IgD-negative memory B cell (primary cell): ENCODE measurements around the gene ALG1. TPM values are rescaled to one million over a fixed set of nuclear protein-coding genes. Genes with fewer than 3 reads are reported as not detected.
"Not testable (repeated sequence)": the region's sequence is repeated elsewhere in the genome, so short reads cannot be mapped to it uniquely, and the experiment has no call there.

ENCODE experiments used
- H3K27ac Mint-ChIP-seq, 3 donors: one replicate each; pipeline ENCODE4 v1.8.0; 2020 to 2022; ENCODE audit warnings: mild to moderate bottlenecking in 3 of 3, mixed read lengths in 3 of 3, moderate library complexity in 1 of 3
- H3K27me3 Mint-ChIP-seq: one replicate; pipeline ENCODE4 v1.8.0; 2021; ENCODE audit warnings: mixed read lengths
- H3K36me3 Mint-ChIP-seq: one replicate; pipeline ENCODE4 v1.8.0; 2020; ENCODE audit warnings: mild to moderate bottlenecking, mixed read lengths
- H3K4me1 Mint-ChIP-seq, 3 donors: one replicate each; pipeline ENCODE4 v1.8.0; 2020 to 2022; ENCODE audit warnings: mixed read lengths in 3 of 3, mild to moderate bottlenecking in 1 of 3
- H3K4me3 Mint-ChIP-seq, 4 donors: one replicate each; pipeline ENCODE4 v1.8.0; 2020 to 2022; ENCODE audit warnings: mild to moderate bottlenecking in 4 of 4, mixed read lengths in 4 of 4, moderate library complexity in 3 of 4
- H3K9me3 Mint-ChIP-seq, 3 donors: one replicate each; pipeline ENCODE4 v1.8.0; 2020 to 2021; ENCODE audit warnings: mixed read lengths in 3 of 3, mild to moderate bottlenecking in 1 of 3
- polyA plus RNA-seq: library from polyadenylated mRNA; unstranded; fragments of 300-500 nt; fragmentation: Illumina TruSeq; gene quantifications from one replicate; pipeline ENCODE4 v1.2.3, GENCODE V29; 2021

The ALG1 gene
- polyA plus RNA-seq, 1 donor from 2014 or later = 24.5 TPM

GRCh38 chr16:5096437-5097060, 24.9 kb downstream of the ALG1 start:
- H3K9me3 Mint-ChIP-seq, H3K27me3 Mint-ChIP-seq, H3K36me3 Mint-ChIP-seq: not testable (repeated sequence)
- Mint-ChIP-seq H3K27ac (peak overlapping the region; percentile 84 to 92 (median 85)), H3K4me1 (peaks cover 5 to 12% (median 6%) of the 10 kb centered on the region in 3 donors), H3K4me3 (peak overlapping the region; percentile 87 to 95 (median 94))

GRCh38 chr16:5097061-5097469, 25.4 kb downstream of the ALG1 start:
- Mint-ChIP-seq H3K27ac (peak overlapping the region; percentile 84 to 92 (median 85)), H3K4me1 (peaks cover 5 to 11% (median 6%) of the 10 kb centered on the region in 3 donors), H3K4me3 (peak overlapping the region; percentile 87 to 95 (median 94))
- H3K9me3 Mint-ChIP-seq, H3K36me3 Mint-ChIP-seq, H3K27me3 Mint-ChIP-seq: not testable (repeated sequence)

GRCh38 chr16:5097470-5098220, 26.0 kb downstream of the ALG1 start, which contains the start of gene EEF2KMT:
EEF2KMT (minus strand) TSS chr16:5097795; CDS start chr16:5097739, 56 bp downstream.
- H3K27me3 Mint-ChIP-seq, H3K9me3 Mint-ChIP-seq, H3K36me3 Mint-ChIP-seq, H3K4me1 Mint-ChIP-seq: not testable (repeated sequence)
- peak within 1 kb of the TSS; percentile 87 to 99 (median 96) for H3K4me3 Mint-ChIP-seq
- peak within 1 kb of the TSS; percentile 84 to 98 (median 92) for H3K27ac Mint-ChIP-seq

GRCh38 chr16:5098221-5099159, 26.8 kb downstream of the ALG1 start:
- H3K27me3 Mint-ChIP-seq, H3K36me3 Mint-ChIP-seq, H3K9me3 Mint-ChIP-seq, H3K4me1 Mint-ChIP-seq: not testable (repeated sequence)
- Mint-ChIP-seq H3K4me3 (peak overlapping the region; percentile 87 to 99 (median 96)), H3K27ac (peak overlapping the region; percentile 79 to 98 (median 92))

- H3K36me3 Mint-ChIP-seq, H3K4me1 Mint-ChIP-seq, H3K27ac Mint-ChIP-seq, H3K27me3 Mint-ChIP-seq, H3K9me3 Mint-ChIP-seq: not testable (repeated sequence)
- H3K4me3 Mint-ChIP-seq = peak overlapping the region in 3 of 4 donors; percentile 87 to 97 (median 94)
These were observed 27.5 kb downstream of the ALG1 start for GRCh38 chr16:5099174-5099573.

GRCh38 chr16:5103296-5104032, 31.8 kb downstream of the ALG1 start:
- not testable (repeated sequence) for H3K36me3 Mint-ChIP-seq, H3K9me3 Mint-ChIP-seq, H3K27ac Mint-ChIP-seq, H3K27me3 Mint-ChIP-seq, H3K4me1 Mint-ChIP-seq
- H3K4me3 Mint-ChIP-seq = peak overlapping the region in 1 of 4 donors; percentile 14

- not testable (repeated sequence) for H3K9me3 Mint-ChIP-seq, H3K36me3 Mint-ChIP-seq, H3K27me3 Mint-ChIP-seq, H3K4me3 Mint-ChIP-seq, H3K4me1 Mint-ChIP-seq, H3K27ac Mint-ChIP-seq
These were observed 33.4 kb downstream of the ALG1 start for GRCh38 chr16:5105039-5105438.

GRCh38 chr16:5108505-5109158, 37.0 kb downstream of the ALG1 start:
- H3K27me3 Mint-ChIP-seq = peaks cover 1% of the 10 kb centered on the region
- H3K36me3 Mint-ChIP-seq = peaks cover 3% of the 10 kb centered on the region
- no peaks in the 10 kb centered on the region for H3K9me3 Mint-ChIP-seq
- H3K27ac Mint-ChIP-seq = no peak overlapping the region
- H3K4me1 Mint-ChIP-seq = no peaks in the 10 kb centered on the region
- no peak overlapping the region for H3K4me3 Mint-ChIP-seq

GRCh38 chr16:5110933-5111332, 39.3 kb downstream of the ALG1 start:
- H3K4me1 Mint-ChIP-seq, H3K27ac Mint-ChIP-seq, H3K4me3 Mint-ChIP-seq: not testable (repeated sequence)

GRCh38 chr16:5116780-5117295, 45.2 kb downstream of the ALG1 start:
- Mint-ChIP-seq H3K27me3 (peaks cover 11% of the 10 kb centered on the region), H3K4me3 (peak overlapping the region in 1 of 4 donors; percentile 2), H3K4me1 (peaks cover 2 to 13% (median 12%) of the 10 kb centered on the region in 3 donors)
- not testable (repeated sequence) for H3K36me3 Mint-ChIP-seq, H3K9me3 Mint-ChIP-seq, H3K27ac Mint-ChIP-seq

More at GRCh38 chr16:5110933-5111332, 39.3 kb downstream of the ALG1 start:
- not testable (repeated sequence) for H3K27me3 Mint-ChIP-seq, H3K36me3 Mint-ChIP-seq, H3K9me3 Mint-ChIP-seq

GRCh38 chr16:5117300-5118087, 45.9 kb downstream of the ALG1 start:
- peaks cover 2 to 13% (median 12%) of the 10 kb centered on the region in 3 donors for H3K4me1 Mint-ChIP-seq
- not testable (repeated sequence) for H3K27ac Mint-ChIP-seq, H3K9me3 Mint-ChIP-seq, H3K36me3 Mint-ChIP-seq
- peak overlapping the region in 2 of 4 donors; percentile 52 to 58 for H3K4me3 Mint-ChIP-seq
- peaks cover 11% of the 10 kb centered on the region for H3K27me3 Mint-ChIP-seq

- peaks cover 14% of the 10 kb centered on the region for H3K27me3 Mint-ChIP-seq
- not testable (repeated sequence) for H3K4me1 Mint-ChIP-seq, H3K4me3 Mint-ChIP-seq, H3K36me3 Mint-ChIP-seq, H3K9me3 Mint-ChIP-seq, H3K27ac Mint-ChIP-seq
These were observed 59.9 kb downstream of the ALG1 start for GRCh38 chr16:5131467-5132004.

GRCh38 chr16:5132915-5133600, 61.4 kb downstream of the ALG1 start:
- H3K36me3 Mint-ChIP-seq, H3K4me1 Mint-ChIP-seq, H3K27ac Mint-ChIP-seq, H3K9me3 Mint-ChIP-seq, H3K4me3 Mint-ChIP-seq: not testable (repeated sequence)
- H3K27me3 Mint-ChIP-seq = peaks cover 22% of the 10 kb centered on the region
